Left ventricle myocardium inferior (tissue), 1 donor: ENCODE measurements around the gene UFL1. TPM values are rescaled to one million over a fixed set of nuclear protein-coding genes. Genes with fewer than 3 reads are reported as not detected.

Experiments used
- DNase-seq: peaks from one replicate; pipeline ENCODE4 v3.0.0-alpha.2; 2020
- H3K27ac ChIP-seq: fragments of 200-600 bp; replicated peaks from 2 replicates; pipeline ENCODE4 v1.8.0; 2021
- H3K27me3 ChIP-seq: fragments of 200-600 bp; 2 replicates; pipeline ENCODE4 v1.8.0; 2021; ENCODE audit warnings: low read depth
- H3K36me3 ChIP-seq: fragments of 200-600 bp; 2 replicates; pipeline ENCODE4 v1.8.0; 2021
- H3K4me1 ChIP-seq: fragments of 200-600 bp; 2 replicates; pipeline ENCODE4 v1.8.0; 2021
- H3K4me3 ChIP-seq: fragments of 200-600 bp; 2 replicates; pipeline ENCODE4 v1.8.0; 2021; ENCODE audit warnings: mild to moderate bottlenecking, moderate library complexity
- H3K9me3 ChIP-seq: fragments of 200-600 bp; replicated peaks from 2 replicates; pipeline ENCODE4 v1.8.0; 2021
- CTCF ChIP-seq: fragments of 200-600 bp; IDR thresholded peaks from 2 replicates; pipeline ENCODE4 v1.8.0; 2021; ENCODE audit warnings: antibody characterized with exemption, mild to moderate bottlenecking, borderline replicate concordance
- intact Hi-C: fragments of 100-400 bp; cut with micrococcal nuclease; formaldehyde crosslinking; loops from one replicate; pipeline ENCODE4 v1.11.0; 2022
- total RNA-seq: library from RNA; stranded (reverse); fragmentation: NEBNext Ultra II Directional; extraction: Animal tissue kit (Norgen Biotek cat#: 25700); gene quantifications from one replicate; pipeline ENCODE4 v1.2.1, GENCODE V29; 2021
- donor health status: DM: no; HTN: yes; CAD: no; lungs with severe emphysema.

Gene UFL1
- total RNA-seq, 1 donor from 2014 or later = 27.2 TPM

GRCh38 chr6:96571551-96571950 is 49.9 kb downstream of the UFL1 start:
- no peak for DNase-seq
- no peak overlapping the region for H3K27ac ChIP-seq
- H3K4me3 ChIP-seq = no peak overlapping the region
- TF ChIP-seq CTCF = no peak
- peaks cover 26% of the 10 kb centered on the region for H3K9me3 ChIP-seq
- no peaks in the 10 kb centered on the region for H3K4me1 ChIP-seq
- intact Hi-C loops = no loop called here
- peaks cover 3% of the 10 kb centered on the region for H3K27me3 ChIP-seq
- H3K36me3 ChIP-seq = no peaks in the 10 kb centered on the region

GRCh38 chr6:96575359-96575758 is 53.8 kb downstream of the UFL1 start:
- Histone ChIP-seq H3K4me3 (no peak overlapping the region), H3K4me1 (no peaks in the 10 kb centered on the region), H3K9me3 (peaks cover 13% of the 10 kb centered on the region), H3K27ac (no peak overlapping the region), H3K36me3 (no peaks in the 10 kb centered on the region), H3K27me3 (peaks cover 3% of the 10 kb centered on the region)
- no peak for DNase-seq
- intact Hi-C loops = no loop called here
- TF ChIP-seq CTCF = no peak

GRCh38 chr6:96576221-96576620 is 54.6 kb downstream of the UFL1 start:
- no peak for DNase-seq
- no peaks in the 10 kb centered on the region for H3K36me3 ChIP-seq
- H3K9me3 ChIP-seq = peaks cover 5% of the 10 kb centered on the region
- intact Hi-C loops = no loop called here
- no peaks in the 10 kb centered on the region for H3K4me1 ChIP-seq
- no peak for TF ChIP-seq CTCF
- peaks cover 3% of the 10 kb centered on the region for H3K27me3 ChIP-seq
- H3K27ac ChIP-seq = no peak overlapping the region
- no peak overlapping the region for H3K4me3 ChIP-seq

- TF ChIP-seq CTCF = no peak
- Histone ChIP-seq H3K4me1 (no peaks in the 10 kb centered on the region), H3K36me3 (no peaks in the 10 kb centered on the region), H3K27ac (peak overlapping the region; percentile 56), H3K9me3 (no peaks in the 10 kb centered on the region), H3K4me3 (no peak overlapping the region), H3K27me3 (no peaks in the 10 kb centered on the region)
- no peak for DNase-seq
- intact Hi-C loops = no loop called here
These were observed 60.4 kb downstream of the UFL1 start for GRCh38 chr6:96582021-96582420.

- no peak for DNase-seq
- H3K9me3 ChIP-seq = no peaks in the 10 kb centered on the region
- no peak overlapping the region for H3K4me3 ChIP-seq
- H3K27ac ChIP-seq = peak overlapping the region; percentile 56
- H3K4me1 ChIP-seq = no peaks in the 10 kb centered on the region
- intact Hi-C loops = no loop called here
- H3K36me3 ChIP-seq = no peaks in the 10 kb centered on the region
- TF ChIP-seq CTCF = no peak
- H3K27me3 ChIP-seq = no peaks in the 10 kb centered on the region
These were observed 60.8 kb downstream of the UFL1 start for GRCh38 chr6:96582436-96582835.

GRCh38 chr6:96604420-96604819 is 82.8 kb downstream of the UFL1 start:
- H3K9me3 ChIP-seq = no peaks in the 10 kb centered on the region
- TF ChIP-seq CTCF = no peak
- H3K27me3 ChIP-seq = no peaks in the 10 kb centered on the region
- H3K27ac ChIP-seq = no peak overlapping the region
- H3K4me1 ChIP-seq = no peaks in the 10 kb centered on the region
- DNase-seq = no peak
- no peaks in the 10 kb centered on the region for H3K36me3 ChIP-seq
- H3K4me3 ChIP-seq = no peak overlapping the region
- intact Hi-C loops = no loop called here
